Tibial nerve (tissue), 4 donors: ENCODE measurements around the gene CHRNA9.

Experiments used
- CTCF ChIP-seq, 5 experiments: fragments of 200-600 bp in 3 of 5; fragments of 450-650 bp in 2 of 5; sonication (generic) in 3 of 5; IDR thresholded peaks; one replicate each; pipeline ENCODE4 v1.5.1; 2016 to 2019; ENCODE audit warnings: antibody characterized with exemption in 5 of 5, mild to moderate bottlenecking in 3 of 5, moderate library complexity in 2 of 5
- EP300 ChIP-seq, 2 donors: sonication (generic); formaldehyde crosslinking; IDR thresholded peaks; one replicate each; pipeline ENCODE4 v1.6.1; 2017; ENCODE audit warnings: antibody characterized with exemption in 2 of 2, mild to moderate bottlenecking in 1 of 2
- POLR2A ChIP-seq, 2 donors: fragments of 450-650 bp; IDR thresholded peaks; one replicate each; pipeline ENCODE4 v1.6.1; 2017; ENCODE audit warnings: antibody characterized with exemption in 2 of 2, mild to moderate bottlenecking in 2 of 2, moderate library complexity in 2 of 2

GRCh38 chr4:40379248-40379647 lies 44.1 kb downstream of the CHRNA9 start:
- TF ChIP-seq POLR2A (IDR thresholded peaks at IDR 0.05) (no peak), CTCF (IDR thresholded peaks at IDR 0.05) (no peak), EP300 (IDR thresholded peaks at IDR 0.05) (no peak)
